Globus pallidus (tissue), 1 donor: ENCODE results near the gene METTL21C.

Source experiments
- DNase-seq: peaks from one replicate; pipeline ENCODE4 v3.0.0-alpha.2; 2015; ENCODE audit warnings: low spot score

Gene METTL21C

GRCh38 chr13:102697929-102698648 lies 3.2 kb upstream of the METTL21C start:
- DNase-seq, result no peak

DNA sequence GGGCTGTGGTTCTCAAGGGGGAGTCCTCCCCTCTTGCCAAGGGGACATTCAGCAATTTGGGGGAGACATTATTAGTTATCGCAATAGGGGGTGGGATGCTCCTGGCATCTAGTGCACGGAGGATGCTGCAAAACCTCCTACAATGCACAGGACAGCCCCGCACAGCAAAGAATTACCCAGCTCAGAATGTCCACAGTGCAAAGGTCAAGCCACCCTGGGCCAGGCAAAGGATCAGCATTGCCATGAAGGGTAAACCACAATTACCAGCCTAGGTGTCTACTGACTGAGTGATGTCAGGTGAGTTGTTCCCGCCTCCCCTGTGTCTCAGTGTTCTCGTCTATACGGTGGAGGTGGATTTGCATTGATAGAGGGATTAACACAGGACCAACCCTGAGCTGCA lies 2.4 kb upstream of the METTL21C start:
- DNase-seq, result no peak

DNA sequence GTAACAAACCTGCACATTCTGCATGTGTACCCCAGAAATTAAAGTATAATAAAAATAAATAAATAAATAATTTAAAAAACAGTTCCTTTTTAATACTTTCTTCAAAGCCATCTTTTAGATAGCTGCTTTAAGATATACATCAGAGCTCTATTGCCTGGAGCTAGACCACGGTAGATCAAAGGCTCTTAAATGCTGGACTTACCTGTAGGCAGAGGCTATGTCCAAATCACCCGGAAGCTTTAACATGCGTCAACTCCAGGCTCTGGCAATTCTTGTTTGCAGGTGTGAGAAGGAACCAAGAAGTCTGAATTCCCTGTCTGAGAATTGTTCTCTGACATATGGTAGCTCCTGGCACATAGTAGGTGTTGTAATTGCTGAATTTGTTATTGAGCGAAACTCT lies 1.6 kb upstream of the METTL21C start:
- no peak for DNase-seq

GRCh38 chr13:102693776-102694175 lies 1.1 kb downstream of the METTL21C start:
- DNase-seq, result no peak

- no peak for DNase-seq
These were observed 1.6 kb downstream of the METTL21C start for GRCh38 chr13:102693250-102693649.

- DNase-seq, result no peak
These were observed 2.4 kb downstream of the METTL21C start for GRCh38 chr13:102692491-102692826.

DNA sequence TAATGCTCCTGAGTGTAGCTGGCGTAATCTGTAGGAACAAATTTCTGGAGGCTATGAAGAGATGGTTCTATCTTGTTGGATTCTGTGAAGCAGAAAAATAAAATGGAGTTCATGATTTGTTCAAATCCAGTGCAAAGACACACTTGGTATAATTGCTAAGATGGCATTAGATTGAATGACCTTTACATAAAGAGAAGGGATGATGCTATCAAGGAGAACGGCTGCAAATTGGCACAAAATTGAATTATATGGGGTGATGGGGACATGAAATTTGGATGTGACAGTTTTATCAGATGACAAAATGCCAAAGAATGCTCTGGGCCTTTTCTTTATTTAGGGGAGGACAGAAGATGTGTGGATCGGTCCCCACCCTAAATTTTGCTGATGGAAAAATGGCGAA lies 4.0 kb downstream of the METTL21C start:
- no peak for DNase-seq

- no peak for DNase-seq
These were observed 6.4 kb downstream of the METTL21C start for GRCh38 chr13:102688306-102688973.

DNA sequence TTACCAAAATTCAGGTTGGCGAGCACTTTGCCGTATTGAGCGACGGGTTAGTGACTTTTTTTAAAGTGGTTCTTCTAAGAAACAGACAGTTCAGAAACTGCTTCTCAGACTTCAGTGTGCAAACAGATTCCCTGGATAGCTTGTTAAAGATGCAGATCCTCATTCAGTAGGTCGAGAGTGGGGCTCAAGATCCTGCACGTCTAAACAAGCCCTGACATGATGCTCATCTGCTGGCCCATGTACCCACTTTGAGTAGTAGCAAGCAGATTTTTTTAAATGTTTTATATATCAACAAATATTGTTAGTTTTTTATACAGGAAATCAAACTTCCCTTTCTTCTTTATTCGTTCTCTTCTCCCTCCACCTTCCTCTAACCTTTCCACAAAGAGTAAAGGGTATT lies 7.3 kb downstream of the METTL21C start:
- no peak for DNase-seq

GRCh38 chr13:102686024-102686423 lies 8.8 kb downstream of the METTL21C start:
- DNase-seq, result no peak

- no peak for DNase-seq
These were observed 11.2 kb downstream of the METTL21C start for GRCh38 chr13:102683637-102684036.

GRCh38 chr13:102682727-102683126 lies 12.1 kb downstream of the METTL21C start:
- no peak for DNase-seq

GRCh38 chr13:102682211-102682610 lies 12.6 kb downstream of the METTL21C start:
- no peak for DNase-seq

- DNase-seq, result peak; percentile 11
These were observed 13.8 kb downstream of the METTL21C start for GRCh38 chr13:102680842-102681740.

- no peak for DNase-seq
These were observed 14.6 kb downstream of the METTL21C start for GRCh38 chr13:102680133-102680717.

GRCh38 chr13:102679449-102680132 lies 15.3 kb downstream of the METTL21C start:
- DNase-seq, result no peak

GRCh38 chr13:102678339-102679107 lies 16.3 kb downstream of the METTL21C start:
- DNase-seq, result no peak

GRCh38 chr13:102677122-102677521 lies 17.7 kb downstream of the METTL21C start:
- DNase-seq, result no peak

DNA sequence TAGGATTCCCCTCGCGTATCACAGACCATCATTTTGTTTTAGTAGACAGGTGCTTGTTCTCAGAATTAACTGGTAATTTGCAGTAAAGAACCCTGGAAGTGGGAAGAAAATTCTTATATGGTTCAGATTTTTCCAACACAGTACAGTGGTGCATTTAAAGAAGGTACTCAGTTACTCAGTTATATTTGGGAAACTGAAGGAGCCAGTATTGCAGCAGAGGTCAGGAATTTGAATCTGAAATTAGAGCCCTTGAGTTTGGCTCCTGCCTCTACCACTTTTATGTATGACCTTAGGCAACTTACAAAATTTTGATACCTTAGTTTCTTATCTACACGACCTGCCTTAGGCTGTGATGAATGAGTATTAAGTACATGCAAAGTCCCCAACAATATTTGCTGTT lies 19.7 kb downstream of the METTL21C start:
- DNase-seq, result no peak

DNA sequence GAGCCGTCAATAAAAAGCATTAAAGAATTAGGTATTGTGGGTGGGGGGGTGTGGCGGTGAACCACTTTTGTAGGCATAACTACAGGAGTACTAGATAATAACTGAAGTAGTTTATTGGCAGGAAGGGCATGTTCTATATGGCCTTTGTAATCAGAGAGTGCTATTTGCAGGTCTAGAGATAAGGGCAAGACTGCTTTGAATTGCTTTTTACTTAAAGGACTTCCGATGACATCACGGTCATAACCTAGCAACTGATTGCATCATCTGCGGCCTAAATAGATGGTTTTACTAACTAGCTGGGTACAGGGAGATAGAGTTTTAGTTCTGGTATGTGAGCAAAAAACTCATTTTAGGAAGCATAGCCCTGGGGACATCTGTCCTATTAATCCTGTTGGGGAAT lies 24.7 kb downstream of the METTL21C start:
- no peak for DNase-seq

DNA sequence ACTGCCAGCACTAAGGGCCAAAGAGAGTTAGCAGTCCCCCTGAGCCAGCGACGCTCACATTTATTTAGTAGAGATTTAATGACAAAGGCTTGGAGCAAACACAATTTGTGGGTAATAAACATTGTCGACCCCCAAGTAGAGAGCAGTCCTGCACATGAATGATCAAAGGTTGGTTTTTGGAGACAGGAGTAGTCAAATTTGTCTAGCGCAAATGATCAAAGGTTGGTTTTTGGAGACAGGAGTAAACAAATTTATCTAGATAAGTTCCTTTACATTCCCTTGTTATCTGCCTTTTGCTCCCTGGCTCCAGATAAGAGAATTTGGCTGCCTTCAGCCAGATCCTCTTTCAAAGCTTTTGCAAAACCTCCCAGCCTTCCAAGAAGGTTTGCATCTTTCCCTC lies 26.9 kb downstream of the METTL21C start:
- DNase-seq, result no peak
